WTC11 (cell line): ENCODE measurements around the gene UBL3.

Source experiments
- ATF3 ChIP-seq: sonication (generic); formaldehyde crosslinking; conservative IDR thresholded peaks from 2 replicates; pipeline ENCODE4 v1.8.1; 2022; ENCODE audit warnings: mild to moderate bottlenecking, missing genetic modification reagents
- CTCF ChIP-seq: fragments of 200-600 bp; IDR thresholded peaks from 2 replicates; pipeline ENCODE4 v1.8.0; 2022; ENCODE audit warnings: antibody characterized with exemption
- E2F5 ChIP-seq: sonication (generic); formaldehyde crosslinking; IDR thresholded peaks from 2 replicates; pipeline ENCODE4 v1.8.1; 2022; ENCODE audit warnings: mild to moderate bottlenecking, moderate library complexity, missing genetic modification reagents
- KAT7 ChIP-seq: sonication (generic); formaldehyde crosslinking; IDR thresholded peaks from 2 replicates; pipeline ENCODE4 v1.8.1; 2023; ENCODE audit warnings: missing genetic modification reagents, mild to moderate bottlenecking, borderline replicate concordance
- NR3C1 ChIP-seq: sonication (generic); formaldehyde crosslinking; conservative IDR thresholded peaks from 2 replicates; pipeline ENCODE4 v1.8.1; 2023; ENCODE audit warnings: low read depth, mild to moderate bottlenecking, missing genetic modification reagents
- SP1 ChIP-seq: sonication (generic); formaldehyde crosslinking; conservative IDR thresholded peaks from 2 replicates; pipeline ENCODE4 v1.8.1; 2022; ENCODE audit warnings: missing genetic modification reagents
- STAT6 ChIP-seq: sonication (generic); formaldehyde crosslinking; conservative IDR thresholded peaks from 2 replicates; pipeline ENCODE4 v1.8.1; 2023; ENCODE audit warnings: mild to moderate bottlenecking, low read depth, missing genetic modification reagents, moderate library complexity
- TCF7 ChIP-seq: sonication (generic); formaldehyde crosslinking; IDR thresholded peaks from 2 replicates; pipeline ENCODE4 v1.8.0; 2022; ENCODE audit warnings: mild to moderate bottlenecking, low read depth, missing genetic modification reagents, moderate library complexity
- ZNF232 ChIP-seq: sonication (generic); formaldehyde crosslinking; IDR thresholded peaks from 2 replicates; pipeline ENCODE4 v1.8.0; 2022; ENCODE audit warnings: mild to moderate bottlenecking, missing genetic modification reagents

GRCh38 chr13:29761160-29761559, 89.3 kb downstream of the UBL3 start:
- TF ChIP-seq ZNF232 (CRISPR knock-in tag) (no peak), KAT7 (CRISPR knock-in tag) (no peak), SP1 (CRISPR knock-in tag) (no peak), CTCF (no peak), E2F5 (CRISPR knock-in tag) (no peak), ATF3 (CRISPR knock-in tag) (no peak), STAT6 (no peak), NR3C1 (CRISPR knock-in tag) (no peak), TCF7 (CRISPR knock-in tag) (no peak)
